Activated naive CD8-positive, alpha-beta T cell treated with anti-CD3 and anti-CD28 coated beads, Interleukin-2, amount 50 U/mL, for 16 hours (primary cell): Measurements from ENCODE around the gene MAGI1.

Experiments used
- DNase-seq: peaks from one replicate; pipeline ENCODE4 v3.0.0-alpha.2; 2020; ENCODE audit warnings: low read depth, low spot score

The MAGI1 gene

DNA sequence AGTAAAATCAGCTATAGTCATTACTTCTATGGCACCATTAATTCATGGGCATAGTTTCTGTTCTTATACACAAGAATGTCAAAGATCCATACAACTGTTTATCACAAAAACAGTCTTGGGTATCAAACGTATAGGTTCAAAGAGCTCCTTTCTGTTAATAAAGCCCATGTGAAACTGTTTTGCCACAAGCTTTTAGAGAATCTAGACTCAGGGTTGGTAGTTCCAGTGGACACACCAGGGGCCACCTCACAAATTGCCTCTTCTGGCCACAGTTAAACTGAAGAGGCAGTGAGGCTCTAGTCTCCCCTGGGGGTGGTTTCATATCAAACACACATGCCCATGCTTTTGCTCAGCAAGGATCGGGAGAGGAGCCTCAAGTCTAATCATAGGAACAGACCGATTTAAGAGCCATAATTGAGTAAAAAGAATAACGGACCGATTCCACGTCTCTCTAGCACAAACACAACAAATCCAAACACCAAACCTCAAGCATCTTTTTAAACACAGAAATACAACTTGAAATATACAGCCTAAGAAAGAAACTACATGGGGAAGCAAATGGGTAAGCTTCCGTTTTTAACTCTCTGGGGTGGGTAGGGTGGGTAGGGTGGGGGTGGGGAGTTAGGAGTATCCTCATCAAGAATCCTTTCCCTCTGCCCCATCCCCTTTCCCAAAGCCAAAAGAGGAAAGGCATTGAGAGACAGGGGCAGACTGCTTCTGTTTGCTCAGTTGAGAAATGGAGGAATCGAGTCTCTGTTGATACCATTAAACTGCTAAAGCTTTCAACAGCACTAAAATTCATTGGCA, 443.3 kb downstream of the MAGI1 start:
- DNase-seq, result no peak

- DNase-seq, result no peak
Observed at GRCh38 chr3:65593780-65594752, 444.7 kb downstream of the MAGI1 start.

- no peak for DNase-seq
Observed at GRCh38 chr3:65591313-65591712, 447.4 kb downstream of the MAGI1 start.

GRCh38 chr3:65588884-65589283, 449.8 kb downstream of the MAGI1 start:
- no peak for DNase-seq

DNA sequence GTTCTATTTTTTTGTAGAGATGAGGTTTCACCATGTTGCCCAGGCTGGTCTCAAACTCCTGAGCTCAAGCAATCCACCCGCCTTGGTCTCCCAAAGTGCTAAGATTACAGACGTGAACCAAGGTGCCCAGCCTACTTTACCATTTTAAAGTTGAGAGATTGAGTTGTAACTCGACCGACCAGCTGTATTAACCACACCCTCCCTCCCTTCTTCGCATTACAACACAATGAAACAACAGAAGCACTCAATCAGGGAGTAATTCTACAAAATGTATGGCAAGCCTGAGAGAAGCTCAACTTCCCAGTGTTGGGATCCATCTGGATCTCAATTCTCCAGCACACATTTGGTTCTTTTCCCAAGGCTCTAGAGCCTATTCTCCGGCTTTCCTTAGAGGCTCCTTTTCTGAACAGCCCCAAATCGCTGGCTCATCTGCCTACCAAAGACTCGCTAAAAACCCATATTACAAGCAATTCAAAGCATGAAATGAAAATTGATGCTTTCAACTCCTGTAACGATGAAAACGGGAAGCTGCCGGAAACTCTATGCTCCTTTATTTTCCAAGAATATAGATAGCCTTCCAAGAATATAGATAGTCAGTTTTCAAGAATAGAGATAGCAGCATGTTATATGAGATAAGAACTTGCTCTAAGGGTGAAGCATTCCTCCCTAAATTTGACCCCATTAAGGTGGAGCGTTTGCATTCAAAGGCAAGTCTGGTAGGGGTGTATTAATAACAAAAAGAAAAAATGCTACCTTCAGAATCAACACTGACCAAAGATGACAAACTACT, 450.9 kb downstream of the MAGI1 start:
- no peak for DNase-seq

DNA sequence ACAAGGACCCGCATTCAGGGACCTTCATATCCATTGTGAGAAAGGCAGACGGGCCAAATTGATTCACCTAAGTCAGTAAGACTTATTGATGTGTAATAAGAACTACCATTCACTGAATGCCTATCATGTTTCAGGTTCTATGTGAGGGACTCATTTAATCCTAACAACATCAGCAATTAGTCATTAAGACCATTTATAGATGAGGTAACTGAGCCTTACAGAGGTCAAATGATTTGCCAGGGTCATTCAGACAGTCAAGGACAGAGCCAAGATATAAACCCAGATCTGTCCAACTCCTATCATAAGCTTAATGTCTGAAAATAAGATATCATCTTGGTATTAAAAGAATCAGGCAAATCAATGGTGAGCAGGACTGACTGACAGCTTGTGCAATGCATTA, 453.8 kb downstream of the MAGI1 start:
- no peak for DNase-seq

DNA sequence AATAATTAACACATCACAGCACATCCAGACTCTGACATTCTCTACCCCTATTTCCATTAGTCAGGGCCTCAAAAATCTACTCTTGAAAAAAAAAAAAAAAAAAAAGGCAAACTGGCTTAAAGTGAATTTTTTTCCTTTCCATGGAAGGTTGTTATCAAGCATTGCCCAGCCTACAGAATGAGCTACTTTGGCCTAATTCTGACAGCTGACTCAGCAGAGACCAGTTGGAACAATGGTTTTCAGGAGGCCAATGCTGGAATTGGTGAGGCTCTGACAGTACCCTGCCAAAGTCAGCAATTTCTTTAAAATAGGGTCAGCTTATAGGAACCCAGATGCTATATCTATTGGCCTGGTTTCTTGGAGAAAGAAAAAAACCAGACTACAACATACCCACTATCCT, 454.7 kb downstream of the MAGI1 start:
- DNase-seq, result no peak

GRCh38 chr3:65583188-65583587, 455.5 kb downstream of the MAGI1 start:
- no peak for DNase-seq

DNA sequence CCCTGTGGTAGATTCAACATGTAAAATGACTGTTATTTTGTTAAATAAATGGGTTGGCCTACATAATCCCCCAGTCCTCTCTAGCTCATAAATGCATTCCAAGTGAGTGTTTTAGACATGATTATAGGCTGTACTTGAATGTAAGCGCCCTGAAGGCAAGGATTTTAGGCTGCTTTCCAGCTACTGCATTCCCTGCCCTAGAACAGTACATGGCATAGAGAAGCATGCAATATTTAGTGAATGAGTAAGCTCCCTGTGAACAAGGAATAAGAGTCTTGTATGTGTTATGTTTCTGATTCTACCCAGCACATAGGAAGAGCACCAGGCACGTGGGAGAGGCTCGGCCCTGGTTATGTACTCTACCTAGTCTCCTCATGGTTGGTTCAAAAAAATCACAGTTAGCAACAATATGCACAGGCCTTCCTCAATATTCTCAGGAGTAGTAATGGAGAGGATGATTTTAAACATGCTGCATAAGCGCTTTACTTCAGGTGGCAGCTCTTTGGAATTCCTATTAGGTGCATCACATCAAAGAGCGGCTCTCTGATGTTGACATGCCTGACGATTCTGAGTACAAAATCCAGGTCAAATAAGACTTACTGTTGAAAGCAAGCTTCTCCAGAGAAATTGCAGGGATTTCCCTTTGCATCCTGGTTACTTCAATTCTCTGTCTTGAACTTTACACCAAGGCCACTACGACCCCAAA, 456.6 kb downstream of the MAGI1 start:
- DNase-seq, result no peak

DNA sequence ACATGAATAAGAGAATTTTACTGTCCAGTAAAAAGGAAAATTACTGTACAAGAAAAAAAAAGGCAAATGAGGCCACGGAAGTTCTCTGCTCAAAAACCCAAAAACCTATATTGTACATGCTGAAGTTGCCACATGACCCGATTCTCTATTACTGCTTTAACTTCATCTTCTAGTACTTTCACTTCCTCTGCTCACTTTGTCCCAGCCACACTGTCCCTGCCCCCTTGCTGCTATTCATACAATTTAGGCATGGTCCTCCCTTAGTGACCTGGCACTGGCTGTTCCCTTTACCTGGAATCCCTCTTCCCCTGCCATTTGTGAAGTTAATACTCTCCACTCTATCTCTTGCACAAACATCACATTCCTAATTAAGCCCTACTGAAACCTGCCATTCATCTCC, 457.4 kb downstream of the MAGI1 start:
- no peak for DNase-seq

DNA sequence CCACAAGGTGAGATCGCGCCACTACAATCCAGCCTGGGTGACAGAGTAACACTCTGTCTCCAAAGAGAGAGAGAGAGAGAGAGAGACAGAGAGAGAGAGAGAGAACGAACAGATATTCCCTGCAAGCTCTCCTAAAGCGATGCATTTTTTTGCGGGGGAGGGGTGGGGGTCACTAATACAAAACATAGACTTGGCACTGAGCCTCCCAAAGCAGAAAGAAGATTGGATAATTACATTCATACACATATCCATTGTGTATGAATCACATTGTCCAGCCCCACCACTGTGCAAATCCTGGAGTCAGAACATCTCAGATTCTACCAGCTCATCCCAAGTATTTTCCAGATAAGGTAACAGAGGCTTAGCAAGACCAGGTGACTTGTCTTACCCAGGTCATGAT, 459.9 kb downstream of the MAGI1 start:
- no peak for DNase-seq

- no peak for DNase-seq
Observed at GRCh38 chr3:65577843-65578430, 460.8 kb downstream of the MAGI1 start.

- no peak for DNase-seq
Observed at GRCh38 chr3:65576966-65577365, 461.8 kb downstream of the MAGI1 start.

DNA sequence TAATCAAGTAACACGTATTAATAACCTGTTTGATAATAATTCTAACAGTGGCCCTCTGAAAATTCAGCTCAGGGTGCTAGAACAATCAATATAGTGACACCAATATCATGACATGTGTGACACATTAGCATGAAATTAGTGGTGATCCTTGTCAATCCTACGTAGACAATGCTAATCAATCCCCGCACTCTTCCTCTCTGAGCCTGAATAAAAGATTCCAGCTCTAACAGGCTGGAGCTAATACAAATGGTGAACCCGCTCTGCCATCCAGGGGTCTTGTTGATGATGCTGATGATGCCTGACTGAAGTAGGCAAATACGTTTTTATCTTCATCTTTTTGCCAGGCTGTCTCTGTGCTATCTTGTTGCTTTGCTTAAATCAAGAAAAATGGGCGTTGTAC, 462.5 kb downstream of the MAGI1 start:
- no peak for DNase-seq

GRCh38 chr3:65575376-65575840, 463.3 kb downstream of the MAGI1 start:
- no peak for DNase-seq

DNA sequence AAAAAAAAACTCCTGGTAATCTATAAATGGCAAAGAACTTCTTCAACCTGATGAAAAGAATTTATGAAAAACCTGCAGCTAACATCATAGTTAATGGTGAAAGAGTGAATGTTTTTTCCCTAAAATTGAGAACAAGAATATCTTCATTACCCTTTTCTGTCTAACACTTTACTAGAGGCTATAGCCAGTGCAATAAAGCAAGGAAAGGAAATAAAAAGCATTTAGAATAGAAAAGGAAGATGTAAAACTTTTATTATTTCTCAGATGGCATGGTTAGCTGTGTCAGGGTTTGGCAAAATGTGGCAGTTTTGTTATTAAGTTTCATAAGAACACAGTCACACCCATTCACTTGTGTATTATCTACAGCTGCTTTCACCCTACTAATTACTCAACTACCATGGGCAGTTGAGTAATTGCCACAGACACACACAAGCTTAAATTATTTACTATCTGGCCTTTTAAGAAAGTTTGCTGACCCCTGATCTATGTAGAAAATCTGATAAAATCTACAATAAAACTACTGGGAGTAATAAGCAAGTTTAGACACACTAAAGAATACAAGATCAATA, 465.1 kb downstream of the MAGI1 start:
- DNase-seq, result no peak

DNA sequence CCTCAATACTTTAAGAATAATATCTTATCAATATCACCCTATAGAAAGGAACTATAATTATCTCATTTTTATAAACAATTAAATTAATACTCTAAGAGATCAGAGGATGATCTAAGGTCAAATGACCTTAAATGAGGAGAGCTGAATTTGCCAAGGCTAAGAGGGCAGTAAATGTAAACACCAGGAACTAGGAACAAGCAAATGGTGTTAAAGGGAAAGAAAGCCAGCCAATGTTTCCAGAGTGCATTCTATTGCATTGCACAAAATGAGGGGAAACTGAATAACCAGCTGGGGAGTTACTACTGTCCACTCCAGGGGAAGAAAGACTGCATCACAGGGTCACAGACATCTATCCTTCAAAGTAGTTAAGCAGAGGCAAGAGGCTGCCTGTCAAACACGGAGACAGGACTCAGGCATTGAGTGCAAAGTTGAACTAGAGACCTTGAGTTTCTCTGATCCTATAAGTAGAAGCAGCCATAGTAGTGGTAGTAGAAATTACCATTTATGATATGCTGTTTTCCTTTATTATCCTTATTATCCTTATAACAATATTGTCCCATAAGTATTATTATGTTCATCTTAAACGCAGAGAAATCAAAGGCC, 466.4 kb downstream of the MAGI1 start:
- no peak for DNase-seq

DNA sequence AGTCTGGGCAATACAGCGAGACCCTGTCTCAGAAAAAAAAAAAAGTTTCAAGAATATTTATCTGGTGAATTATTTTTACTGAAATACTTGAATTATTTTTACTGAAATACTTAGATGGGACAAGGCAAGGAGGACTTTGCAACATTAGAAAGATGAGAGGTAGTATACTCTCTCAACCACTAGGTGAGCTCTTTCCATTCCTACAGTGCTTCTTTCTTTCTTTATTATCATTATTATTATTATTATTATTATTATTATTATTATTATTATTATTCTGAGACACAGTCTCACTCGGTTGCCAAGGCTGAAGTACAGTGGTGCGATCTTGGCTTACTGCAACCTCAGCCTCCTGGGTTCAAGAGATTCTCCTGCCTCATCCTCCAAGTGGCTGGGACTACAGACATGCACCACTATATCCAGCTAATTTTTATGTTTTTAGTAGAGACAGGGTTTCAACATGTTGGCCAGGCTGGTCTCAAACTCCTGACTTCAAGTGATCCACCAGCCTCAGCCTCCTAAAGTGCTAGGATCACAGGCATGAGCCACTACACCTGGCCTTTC, 468.8 kb downstream of the MAGI1 start:
- DNase-seq, result no peak

DNA sequence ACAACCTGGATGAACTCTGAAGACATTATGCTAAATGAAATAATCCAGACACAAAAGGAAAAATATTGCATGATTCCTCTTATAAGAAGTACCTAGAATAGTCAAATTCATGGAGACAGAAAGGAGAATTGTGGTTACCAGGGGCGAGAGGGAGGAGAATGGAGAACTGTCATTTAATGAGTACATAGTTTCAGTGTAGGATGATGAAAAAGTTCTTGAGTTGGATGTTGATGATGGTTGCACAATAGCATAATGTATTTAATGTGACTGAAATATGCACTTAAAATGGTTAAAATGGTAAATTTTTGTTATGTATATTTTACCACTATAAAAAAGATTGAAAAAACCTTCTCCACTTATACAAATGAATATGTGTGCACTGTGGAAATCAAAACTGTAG, 469.6 kb downstream of the MAGI1 start:
- no peak for DNase-seq

DNA sequence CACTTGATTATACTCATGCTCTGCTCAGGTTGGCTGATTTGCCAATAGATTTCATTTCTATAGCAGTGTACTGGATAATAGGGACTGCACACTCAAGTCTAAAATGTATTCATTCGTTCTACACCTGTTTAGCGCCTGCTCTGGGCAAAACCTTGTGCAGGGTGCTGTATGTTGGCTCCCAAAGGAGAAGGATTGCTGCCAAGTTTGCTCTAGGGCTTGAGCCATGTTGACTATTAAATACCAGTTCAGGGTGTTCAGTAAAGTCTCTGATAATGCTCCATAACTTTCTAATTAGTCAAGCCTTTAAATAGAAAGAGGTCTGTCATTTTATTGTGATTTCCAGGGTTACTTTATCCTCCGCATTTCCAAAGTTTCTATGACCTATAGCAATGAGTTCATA, 470.2 kb downstream of the MAGI1 start:
- DNase-seq, result no peak
